GM23338 (cell line): Measurements from ENCODE around the gene EPHA8. TPM values are rescaled to one million over a fixed set of nuclear protein-coding genes. Genes with fewer than 3 reads are reported as not detected.

Experiments
- ATAC-seq: fragments of 200-7000 bp; cut with Tn5 transposase; 3 replicates; pipeline ENCODE4 v1.9.1; 2020
- DNase-seq: peaks from one replicate; pipeline ENCODE4 v3.0.0-alpha.2; 2015; ENCODE audit warnings: low spot score
- H2AFZ ChIP-seq: fragments of 200-600 bp; sonication (generic); 2 replicates; pipeline ENCODE4 v1.8.0; 2016; ENCODE audit warnings: antibody characterized with exemption, mild to moderate bottlenecking, moderate library complexity
- H3F3A ChIP-seq: fragments of 200-600 bp; sonication (generic); replicated peaks from 2 replicates; pipeline ENCODE4 v1.8.0; 2017; ENCODE audit warnings: antibody characterized with exemption, mixed run types, low read depth
- H3K27ac ChIP-seq: fragments of 200-600 bp; sonication (generic); 2 replicates; pipeline ENCODE4 v1.6.1; 2016; ENCODE audit warnings: low read depth
- H3K27me3 ChIP-seq: fragments of 200-600 bp; sonication (generic); 2 replicates; pipeline ENCODE4 v1.8.0; 2016; ENCODE audit warnings: mild to moderate bottlenecking, mixed run types, moderate library complexity; ENCODE audit not compliant: insufficient read depth
- H3K36me3 ChIP-seq: fragments of 200-600 bp; sonication (generic); 2 replicates; pipeline ENCODE4 v1.8.0; 2016; ENCODE audit warnings: mild to moderate bottlenecking; ENCODE audit not compliant: insufficient read depth
- H3K4me1 ChIP-seq: fragments of 200-600 bp; sonication (generic); 2 replicates; pipeline ENCODE4 v1.8.0; 2016; ENCODE audit warnings: mild to moderate bottlenecking, moderate library complexity; ENCODE audit not compliant: insufficient read depth
- H3K4me2 ChIP-seq: fragments of 200-600 bp; sonication (generic); 2 replicates; pipeline ENCODE4 v1.7.1; 2017; ENCODE audit warnings: mixed run types
- H3K4me3 ChIP-seq: fragments of 200-600 bp; sonication (generic); 2 replicates; pipeline ENCODE4 v1.6.1; 2016; ENCODE audit warnings: mixed run types
- H3K79me2 ChIP-seq: fragments of 200-600 bp; sonication (generic); replicated peaks from 2 replicates; pipeline ENCODE4 v1.8.0; 2017; ENCODE audit warnings: mild to moderate bottlenecking; ENCODE audit not compliant: insufficient read depth
- H3K9me2 ChIP-seq: fragments of 200-600 bp; sonication (generic); 2 replicates; pipeline ENCODE4 v1.8.0; 2017; ENCODE audit not compliant: insufficient read depth
- H4K20me1 ChIP-seq: fragments of 200-600 bp; sonication (generic); replicated peaks from 2 replicates; pipeline ENCODE4 v1.8.0; 2017; ENCODE audit warnings: mild to moderate bottlenecking; ENCODE audit not compliant: insufficient read depth
- H3K27ac Mint-ChIP-seq: 2 replicates; pipeline ENCODE4 v1.8.0; 2020; ENCODE audit warnings: inconsistent platforms, mild to moderate bottlenecking, moderate library complexity, mixed read lengths
- H3K27me3 Mint-ChIP-seq: 3 replicates; pipeline ENCODE4 v1.8.0; 2022; ENCODE audit warnings: low read depth, mild to moderate bottlenecking, moderate library complexity, mixed read lengths, inconsistent platforms; ENCODE audit not compliant: insufficient read depth, poor library complexity
- H3K36me3 Mint-ChIP-seq: 3 replicates; pipeline ENCODE4 v1.8.0; 2021; ENCODE audit warnings: low read depth, mild to moderate bottlenecking, inconsistent platforms, moderate library complexity, mixed read lengths
- H3K4me1 Mint-ChIP-seq: 3 replicates; pipeline ENCODE4 v1.8.0; 2020; ENCODE audit warnings: mild to moderate bottlenecking, inconsistent platforms, mixed read lengths
- H3K4me3 Mint-ChIP-seq: 3 replicates; pipeline ENCODE4 v1.8.0; 2021; ENCODE audit warnings: moderate library complexity, mild to moderate bottlenecking, inconsistent platforms, mixed read lengths
- H3K9me3 Mint-ChIP-seq: 3 replicates; pipeline ENCODE4 v1.8.0; 2020; ENCODE audit warnings: moderate library complexity, mild to moderate bottlenecking, inconsistent platforms, mixed read lengths
- EZH2 ChIP-seq: fragments of 200-600 bp; sonication (generic); IDR thresholded peaks from one replicate; pipeline ENCODE4 v1.8.0; 2017; ENCODE audit warnings: antibody characterized with exemption, mild to moderate bottlenecking, low read depth; ENCODE audit not compliant: unreplicated experiment
- EZH2phosphoT487 ChIP-seq: fragments of 200-600 bp; sonication (generic); IDR thresholded peaks from one replicate; pipeline ENCODE4 v1.8.1; 2018; ENCODE audit warnings: antibody characterized with exemption; ENCODE audit not compliant: unreplicated experiment
- JUNB ChIP-seq: IDR thresholded peaks from one replicate; pipeline ENCODE4 v1.6.1; 2016; ENCODE audit warnings: antibody characterized with exemption; ENCODE audit not compliant: unreplicated experiment
- POLR2AphosphoS5 ChIP-seq: IDR thresholded peaks from 2 replicates; pipeline ENCODE4 v1.6.1; 2016; ENCODE audit warnings: antibody characterized with exemption, low read depth
- STAT1 ChIP-seq: IDR thresholded peaks from one replicate; pipeline ENCODE4 v1.6.1; 2016; ENCODE audit warnings: antibody characterized with exemption; ENCODE audit not compliant: unreplicated experiment
- ZNF114 ChIP-seq: fragments of 250-450 bp; sonication (Bioruptor Pico); IDR thresholded peaks from 2 replicates; pipeline ENCODE4 v1.5.0; 2020; ENCODE audit warnings: mild to moderate bottlenecking, moderate library complexity
- ZNF462 ChIP-seq: fragments of 250-450 bp; sonication (Bioruptor Pico); IDR thresholded peaks from 2 replicates; pipeline ENCODE4 v1.5.0; 2020; ENCODE audit warnings: mild to moderate bottlenecking, moderate library complexity
- polyA plus RNA-seq: library from polyadenylated mRNA; unstranded; fragments of >200 nt; fragmentation: Nextera tagmentation; extraction: Ambion mirVana; gene quantifications from 2 replicates; pipeline ENCODE4 v1.2.1, GENCODE V29; 2016
- total RNA-seq: library from RNA; depleted of rRNA; stranded (reverse); fragments of >200 nt; shearing (Covaris generic); gene quantifications from 2 replicates; pipeline ENCODE4 v1.2.3, GENCODE V29; 2014

Gene EPHA8
- total and polyA plus RNA-seq, 2 experiments from 2014 or later, result 2.3 to 5.0 TPM

GRCh38 chr1:22608361-22608760, 45.1 kb downstream of the EPHA8 start:
- Histone ChIP-seq H3K4me3 (no peak overlapping the region), H3F3A (no peaks in the 10 kb centered on the region), H3K4me1 (0 out of 2 replicates have a peak, but pooled peaks cover 6% of the 10 kb centered on the region), H3K9me2 (no peaks in the 10 kb centered on the region), H3K27ac (no peak overlapping the region), H4K20me1 (peaks cover 9% of the 10 kb centered on the region; the same call in 1 of the 2 replicates), H3K27me3 (no peaks in the 10 kb centered on the region), H3K4me2 (no peak overlapping the region), H3K79me2 (no peaks in the 10 kb centered on the region), H2AFZ (no peak overlapping the region), H3K36me3 (no peaks in the 10 kb centered on the region)
- Mint-ChIP-seq H3K4me1 (peaks cover 42% of the 10 kb centered on the region), H3K27me3 (peaks cover 24% of the 10 kb centered on the region), H3K9me3 (no peaks in the 10 kb centered on the region; the same call in 2 of the 3 replicates), H3K27ac (no peak overlapping the region), H3K36me3 (no peaks in the 10 kb centered on the region), H3K4me3 (no peak overlapping the region)
- TF ChIP-seq STAT1, result no peak
- TF ChIP-seq POLR2AphosphoS5, result no peak
- no peak for TF ChIP-seq ZNF462 (CRISPR knock-in tag)
- TF ChIP-seq JUNB, result no peak
- no peak for TF ChIP-seq EZH2phosphoT487
- TF ChIP-seq EZH2, result no peak
- TF ChIP-seq ZNF114 (CRISPR knock-in tag), result no peak
- DNase-seq (no peak), ATAC-seq (no peak)

GRCh38 chr1:22609291-22609690, 46.0 kb downstream of the EPHA8 start:
- H3K27ac ChIP-seq, result no peak overlapping the region
- peaks cover 35% of the 10 kb centered on the region for H3K4me1 Mint-ChIP-seq
- H3K36me3 Mint-ChIP-seq, result no peaks in the 10 kb centered on the region
- DNase-seq, result no peak
- H3K9me3 Mint-ChIP-seq, result no peaks in the 10 kb centered on the region; the same call in 2 of the 3 replicates
- no peak overlapping the region for H3K4me3 ChIP-seq
- no peak overlapping the region for H3K27ac Mint-ChIP-seq
- no peaks in the 10 kb centered on the region for H3K79me2 ChIP-seq
- peaks cover 24% of the 10 kb centered on the region for H3K27me3 Mint-ChIP-seq
- no peaks in the 10 kb centered on the region for H3K36me3 ChIP-seq
- peaks cover 9% of the 10 kb centered on the region; the same call in 1 of the 2 replicates for H4K20me1 ChIP-seq
- no peaks in the 10 kb centered on the region for H3K9me2 ChIP-seq
- H3K4me2 ChIP-seq, result no peak overlapping the region
- no peaks in the 10 kb centered on the region for H3K27me3 ChIP-seq
- 0 out of 2 replicates have a peak, but pooled peaks cover 6% of the 10 kb centered on the region for H3K4me1 ChIP-seq
- H3F3A ChIP-seq, result no peaks in the 10 kb centered on the region
- no peak overlapping the region for H2AFZ ChIP-seq
- H3K4me3 Mint-ChIP-seq, result no peak overlapping the region
- no peak; the same call in 2 of the 3 replicates for ATAC-seq
- TF ChIP-seq ZNF462 (CRISPR knock-in tag), result no peak
- no peak for TF ChIP-seq ZNF114 (CRISPR knock-in tag)
- no peak for TF ChIP-seq POLR2AphosphoS5
- TF ChIP-seq JUNB, result no peak
